ENCODE measurements around the gene CAB39L.

The CAB39L gene

DNA sequence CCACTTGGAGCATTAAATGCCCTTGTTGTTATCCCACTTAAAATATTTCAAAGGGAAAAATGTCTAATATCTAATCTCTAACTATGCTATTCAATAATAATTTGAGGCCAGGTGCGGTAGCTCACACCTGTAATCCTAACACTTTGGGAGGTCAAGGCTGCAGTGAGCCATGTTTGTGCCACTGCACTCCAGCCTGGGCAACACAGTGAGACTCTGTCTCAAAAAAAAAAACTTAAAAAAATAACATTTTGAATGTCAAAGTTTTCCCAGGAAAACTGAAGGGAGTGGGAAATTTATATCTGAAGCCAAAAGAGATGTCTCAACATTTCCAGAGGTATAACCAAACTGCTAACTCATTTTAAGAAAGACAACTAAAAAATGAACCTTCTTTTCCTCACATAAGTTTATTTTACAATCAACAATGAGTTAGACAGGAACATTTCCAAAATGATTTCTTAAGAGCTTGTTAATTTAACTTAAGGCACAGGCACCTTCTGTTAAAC, 47.9 kb downstream of the CAB39L start:
- DNase-seq, result no peak

- no peak for DNase-seq
Measured at GRCh38 chr13:49395451-49395865, 48.4 kb downstream of the CAB39L start.

- no peak for DNase-seq
Measured at GRCh38 chr13:49388091-49388635, 55.7 kb downstream of the CAB39L start.

- no peak for DNase-seq
Measured at GRCh38 chr13:49386664-49387063, 57.2 kb downstream of the CAB39L start.

- no peak for DNase-seq
Measured at GRCh38 chr13:49376121-49376520, 67.7 kb downstream of the CAB39L start.

- DNase-seq, result no peak
Measured at GRCh38 chr13:49374585-49375290, 69.1 kb downstream of the CAB39L start.

- no peak for DNase-seq
Measured at GRCh38 chr13:49373716-49374115, 70.1 kb downstream of the CAB39L start.

- no peak for DNase-seq
Measured at GRCh38 chr13:49371943-49372613, 71.8 kb downstream of the CAB39L start.

- DNase-seq, result no peak
Measured at GRCh38 chr13:49370371-49370770, 73.5 kb downstream of the CAB39L start.

DNA sequence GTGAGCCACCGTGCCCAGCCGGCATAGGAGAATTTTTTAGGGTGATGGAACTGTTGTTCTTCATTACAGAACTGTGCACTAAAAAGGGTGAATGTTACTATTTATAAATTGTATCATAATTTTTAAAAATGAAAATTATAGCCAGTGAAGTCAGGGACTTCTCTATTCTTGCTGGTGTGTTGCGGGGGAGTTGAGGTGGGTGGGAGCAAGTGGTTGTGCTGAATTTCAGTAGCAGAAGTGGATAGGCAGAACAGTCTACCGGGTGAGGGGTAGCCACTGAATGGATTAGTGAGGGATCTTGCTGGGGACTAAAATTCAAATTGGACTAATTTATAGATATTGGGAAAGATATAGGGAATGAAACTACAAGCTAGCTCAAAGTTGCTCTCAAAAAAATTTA, 74.0 kb downstream of the CAB39L start:
- no peak for DNase-seq

DNA sequence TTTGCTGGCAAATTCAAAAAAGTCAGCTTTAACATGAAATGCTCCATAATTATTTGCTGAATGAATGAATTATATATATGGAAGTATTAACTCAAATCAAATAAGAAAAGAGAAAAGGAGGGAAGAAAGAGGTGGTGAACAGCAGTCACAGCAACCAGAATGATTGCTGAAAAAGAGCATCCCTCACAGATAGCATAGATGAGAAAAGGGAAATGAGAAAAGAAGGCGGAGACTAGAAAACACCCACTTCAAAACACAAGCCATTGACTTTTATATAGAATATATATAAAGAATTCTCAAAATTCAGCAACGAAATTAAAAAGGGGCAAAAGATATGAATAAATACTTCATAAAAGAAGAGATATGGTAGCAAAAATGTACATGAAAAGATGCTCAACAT, 75.2 kb downstream of the CAB39L start:
- DNase-seq, result no peak

DNA sequence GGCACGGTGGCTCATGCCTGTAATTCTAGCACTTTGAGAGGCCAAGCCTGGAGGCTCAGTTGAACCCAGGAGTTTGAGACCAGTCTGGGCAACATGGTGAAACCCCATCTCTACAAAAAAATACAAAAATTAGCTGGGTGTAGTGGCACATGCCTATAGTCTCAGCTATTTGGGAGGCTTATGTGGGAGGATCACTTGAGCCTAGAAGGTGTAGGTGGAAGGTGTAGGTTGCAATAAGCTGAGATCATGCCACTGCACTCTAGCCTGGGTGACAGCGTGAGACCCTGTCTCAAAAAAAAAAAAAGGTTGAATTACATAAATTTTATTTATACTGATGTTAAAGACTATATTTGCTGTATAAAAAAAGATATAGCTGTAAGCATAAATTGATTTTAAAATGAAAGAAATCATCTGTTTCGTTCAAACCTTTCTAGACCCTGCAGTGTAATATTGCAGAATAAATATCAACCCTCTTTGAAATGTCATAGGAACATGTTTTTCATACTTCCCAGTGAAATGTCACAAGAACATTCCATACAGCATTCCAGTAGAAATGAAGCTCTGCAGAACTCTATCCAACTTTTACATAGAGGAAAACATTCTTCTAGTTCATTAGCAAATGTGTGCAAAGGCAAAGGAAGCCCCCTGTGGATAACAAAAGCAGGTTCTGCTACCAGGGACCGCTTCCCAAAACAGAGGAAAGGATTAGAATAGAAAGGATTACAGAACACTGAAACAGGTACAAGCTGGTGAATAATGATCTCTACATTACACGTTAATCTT, 76.0 kb downstream of the CAB39L start:
- no peak for DNase-seq

- DNase-seq, result no peak
Measured at GRCh38 chr13:49366841-49367240, 77.0 kb downstream of the CAB39L start.

GRCh38 chr13:49357694-49358093, 86.2 kb downstream of the CAB39L start:
- no peak for DNase-seq

DNA sequence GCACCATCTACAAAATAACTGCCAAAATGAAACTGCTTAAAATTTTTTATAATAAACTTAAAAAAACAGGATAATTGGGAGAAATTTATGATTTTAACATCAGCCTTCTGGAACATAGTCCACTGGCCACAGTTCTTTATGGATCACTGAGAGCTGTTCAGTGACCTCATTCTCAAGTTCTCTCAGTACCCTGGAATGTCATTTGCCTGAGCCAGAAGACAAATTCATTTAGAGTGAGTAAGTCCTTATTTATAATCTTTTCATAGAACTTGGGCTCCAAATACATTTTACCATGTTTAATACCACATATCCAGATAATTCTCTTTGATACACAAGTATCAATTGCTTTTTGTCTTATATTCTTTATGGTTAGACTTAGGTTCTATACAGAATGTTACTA, 87.6 kb downstream of the CAB39L start:
- no peak for DNase-seq

DNA sequence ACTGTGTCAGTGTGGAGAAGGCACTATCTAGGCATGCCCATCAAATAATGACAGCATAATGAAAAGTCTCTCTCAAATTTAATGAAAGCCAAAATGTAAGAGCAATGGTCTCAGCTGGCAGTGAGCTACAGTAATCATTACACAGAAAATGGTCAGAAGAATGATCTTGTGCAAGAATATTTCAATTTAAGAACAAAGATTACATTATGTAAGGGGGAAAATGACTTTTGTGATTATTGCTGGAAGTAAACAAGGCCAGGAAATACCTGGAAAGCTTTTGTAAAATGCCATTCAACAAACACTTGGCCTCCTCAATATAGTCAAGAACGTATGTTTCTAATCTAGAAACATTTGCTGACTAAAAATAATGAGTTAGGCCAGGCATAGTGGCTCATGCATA, 89.1 kb downstream of the CAB39L start:
- DNase-seq, result no peak

- no peak for DNase-seq
Measured at GRCh38 chr13:49353908-49354307, 90.0 kb downstream of the CAB39L start.

GRCh38 chr13:49351871-49352270, 92.0 kb downstream of the CAB39L start:
- DNase-seq, result no peak

DNA sequence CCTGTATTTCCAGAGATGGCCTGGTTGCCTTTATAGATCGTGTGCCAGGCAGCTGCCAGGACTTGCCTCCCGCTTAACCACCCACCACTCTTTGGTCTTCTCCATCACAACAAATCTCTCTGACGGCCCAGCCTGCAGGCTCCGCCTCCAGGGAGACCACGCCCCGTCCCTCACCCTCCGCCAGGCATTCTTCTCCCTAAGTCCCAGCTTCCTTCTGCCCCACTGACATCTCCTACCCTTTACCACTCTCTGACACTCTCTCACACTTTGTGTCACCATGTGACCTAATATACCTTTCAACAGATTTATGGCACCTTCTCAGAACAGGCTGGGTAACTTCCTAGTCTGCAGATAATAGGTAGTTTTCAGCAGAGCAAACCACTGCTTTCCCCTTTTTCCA, 95.1 kb downstream of the CAB39L start:
- no peak for DNase-seq

- DNase-seq, result no peak
Measured at GRCh38 chr13:49347650-49348385, 96.0 kb downstream of the CAB39L start.

DNA sequence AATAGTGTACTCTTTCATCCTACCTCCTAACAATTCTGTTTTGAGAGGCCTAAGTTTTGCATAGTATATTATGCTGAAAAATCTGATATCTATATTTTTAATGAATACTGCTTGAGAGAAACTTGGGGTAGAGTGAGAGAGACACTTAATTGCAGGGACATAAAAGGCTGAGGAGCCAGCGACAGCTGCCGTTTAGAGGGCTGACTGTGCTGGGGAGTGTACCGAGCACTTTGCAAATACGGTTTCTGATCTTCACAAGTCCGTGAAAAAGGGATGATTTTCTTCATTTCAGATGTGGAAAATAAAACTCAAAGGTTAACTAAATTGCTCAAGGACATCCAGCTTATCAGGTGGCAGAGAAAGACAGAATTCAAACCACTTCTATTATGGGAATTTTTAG, 97.4 kb downstream of the CAB39L start:
- DNase-seq, result no peak

DNA sequence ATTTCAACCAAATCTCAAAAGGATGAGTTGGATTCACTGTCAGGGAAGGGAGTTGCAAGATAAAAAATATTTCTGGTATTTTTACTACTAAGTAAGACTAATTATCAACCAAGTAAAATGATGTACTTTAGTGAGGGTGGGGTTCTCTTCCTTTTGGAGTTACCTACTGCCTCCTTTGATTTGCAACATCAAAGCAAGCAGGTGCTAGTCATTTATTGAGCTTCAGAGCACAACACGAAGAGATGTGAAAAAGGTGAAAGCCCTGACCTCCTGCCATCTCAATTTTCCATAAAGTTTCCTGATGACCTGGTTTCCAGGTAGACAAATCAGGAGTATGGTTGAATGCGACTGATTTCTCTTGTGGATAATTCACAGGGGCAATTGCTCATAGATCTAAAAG, 100.1 kb downstream of the CAB39L start:
- DNase-seq, result no peak

- no peak for DNase-seq
Measured at GRCh38 chr13:49343255-49343654, 100.6 kb downstream of the CAB39L start.

Measured in retina (tissue), 1 donor.